ENCODE results near the gene RGS21.

The RGS21 gene

GRCh38 chr1:192378878-192379277 is 62.1 kb downstream of the RGS21 start:
- no peak for DNase-seq (ENCODE audit: low read depth, low spot score)

GRCh38 chr1:192379554-192379953 is 62.8 kb downstream of the RGS21 start:
- no peak for DNase-seq (ENCODE audit: low read depth, low spot score)

- no peak for DNase-seq (ENCODE audit: low read depth, low spot score)
Measured at GRCh38 chr1:192382758-192383157, 66.0 kb downstream of the RGS21 start.

GRCh38 chr1:192386051-192386650 is 69.4 kb downstream of the RGS21 start:
- no peak for DNase-seq (ENCODE audit: low read depth, low spot score)

- no peak for DNase-seq (ENCODE audit: low read depth, low spot score)
Measured at GRCh38 chr1:192395211-192395610, 78.4 kb downstream of the RGS21 start.

- DNase-seq (ENCODE audit: low read depth, low spot score): no peak
Measured at GRCh38 chr1:192395895-192396294, 79.1 kb downstream of the RGS21 start.

GRCh38 chr1:192399161-192399560 is 82.4 kb downstream of the RGS21 start:
- no peak for DNase-seq (ENCODE audit: low read depth, low spot score)

- DNase-seq (ENCODE audit: low read depth, low spot score): no peak
Measured at GRCh38 chr1:192401825-192402224, 85.0 kb downstream of the RGS21 start.

GRCh38 chr1:192402571-192402970 is 85.8 kb downstream of the RGS21 start:
- DNase-seq (ENCODE audit: low read depth, low spot score): no peak

- no peak for DNase-seq (ENCODE audit: low read depth, low spot score)
Measured at GRCh38 chr1:192407206-192407605, 90.4 kb downstream of the RGS21 start.

Measured in activated naive CD8-positive, alpha-beta T cell treated with anti-CD3 and anti-CD28 coated beads, Interleukin-2, amount 50 U/mL, for 16 hours (primary cell).